Keratinocyte (primary cell): Measurements from ENCODE around the gene DSE.

ENCODE experiments used
- CTCF ChIP-seq, 3 experiments: IDR thresholded peaks in 1 of 3; conservative IDR thresholded peaks in 1 of 3; optimal IDR thresholded peaks in 1 of 3; 2 replicates in 2 of 3; 3 replicates in 1 of 3; pipeline versions ENCODE3 to v1.5.1; 2011; ENCODE audit warnings: low read length in 3 of 3, mild to moderate bottlenecking in 3 of 3, moderate library complexity in 2 of 3, control low read depth in 1 of 3, inconsistent platforms in 1 of 3; ENCODE audit not compliant: insufficient read depth in 2 of 3; ENCODE audit errors: extremely low read depth in 1 of 3
- EZH2 ChIP-seq: IDR thresholded peaks from one replicate; pipeline ENCODE4 v1.6.1; 2012; ENCODE audit warnings: inconsistent platforms, mild to moderate bottlenecking, low read length, moderate library complexity

- no peak for TF ChIP-seq EZH2
- TF ChIP-seq CTCF (optimal IDR thresholded peaks at IDR 0.05 in 1 of 3, IDR thresholded peaks at IDR 0.05 in 1 of 3, conservative IDR thresholded peaks at IDR 0.05 in 1 of 3; ENCODE audit: extremely low read depth in 1 of 3, insufficient read depth in 2 of 3, low read length in 3 of 3), result no peak
Observed at GRCh38 chr6:116436586-116436985, 65.8 kb downstream of the DSE start.
